ENCODE measurements around the gene CCDC66. TPM values are rescaled to one million over a fixed set of nuclear protein-coding genes. Genes with fewer than 3 reads are reported as not detected.
"Not testable (repeated sequence)": the region's sequence is repeated elsewhere in the genome, so short reads cannot be mapped to it uniquely, and the experiment has no call there.

CCDC66 gene
- polyA plus RNA-seq (ENCODE audit: insufficient read length in 3 of 3), result 10 to 100 TPM; 29.0 to 58.4 (median 47.6) TPM
- long read RNA-seq, donor 1, partial matches to known transcripts, result 5 of 8 reads
- long read RNA-seq, donor 1, other reads (novel, unspliced or antisense), result 0 of 8 reads
- long read RNA-seq, donor 2, partial matches to known transcripts, result 0 of 2 reads
- long read RNA-seq, donor 2, other reads (novel, unspliced or antisense), result 0 of 2 reads
- long read RNA-seq, donor 3, partial matches to known transcripts, result 0 of 3 reads
- long read RNA-seq, donor 3, other reads (novel, unspliced or antisense), result 0 of 3 reads
- long read RNA-seq, donor 4, partial matches to known transcripts, result 0 of 2 reads
- long read RNA-seq, donor 4, other reads (novel, unspliced or antisense), result 0 of 2 reads
- long read RNA-seq, donor 5, partial matches to known transcripts, result 0 of 2 reads
- long read RNA-seq, donor 5, other reads (novel, unspliced or antisense), result 0 of 2 reads
- long read RNA-seq, donor 6, partial matches to known transcripts, result 24 of 27 reads
- long read RNA-seq, donor 6, other reads (novel, unspliced or antisense), result 0 of 27 reads
- long read RNA-seq, donor 7, partial matches to known transcripts, result 0 of 5 reads
- long read RNA-seq, donor 7, other reads (novel, unspliced or antisense), result 0 of 5 reads
- long read RNA-seq, donor 8, partial matches to known transcripts, result 0 of 1 reads
- long read RNA-seq, donor 8, other reads (novel, unspliced or antisense), result 0 of 1 reads
- long read RNA-seq, donor 9, partial matches to known transcripts, result 0 of 3 reads
- long read RNA-seq, donor 9, other reads (novel, unspliced or antisense), result 0 of 3 reads
- long read RNA-seq, donor 10, partial matches to known transcripts, result 0 of 3 reads
- long read RNA-seq, donor 10, other reads (novel, unspliced or antisense), result 0 of 3 reads
- long read RNA-seq, donor 11, partial matches to known transcripts, result 0 of 2 reads
- long read RNA-seq, donor 11, other reads (novel, unspliced or antisense), result 0 of 2 reads
- long read RNA-seq, donor 12, partial matches to known transcripts, result 0 of 6 reads
- long read RNA-seq, donor 12, other reads (novel, unspliced or antisense), result 0 of 6 reads
- long read RNA-seq, donor 13, partial matches to known transcripts, result 0 of 5 reads
- long read RNA-seq, donor 13, other reads (novel, unspliced or antisense), result 0 of 5 reads
- long read RNA-seq, donor 14, result 0 reads
- long read RNA-seq, donor 15, partial matches to known transcripts, result 28 of 31 reads
- long read RNA-seq, donor 15, other reads (novel, unspliced or antisense), result 0 of 31 reads
- long read RNA-seq, donor 16, transcript CCDC66-217 (5 exons, 2,447 nt), result major isoform, 5 of 10 reads
- long read RNA-seq, donor 16, partial matches to known transcripts, result 0 of 10 reads
- long read RNA-seq, donor 16, other reads (novel, unspliced or antisense), result 0 of 10 reads

- peak; percentile 93 for DNase-seq
Measured at GRCh38 chr3:56556908-56557830, at the start of gene CCDC66. Gene CCDC66, plus strand, starts transcription at chr3:56557175. Its CDS starts 68 bp downstream, at chr3:56557243.

GRCh38 chr3:56519641-56520040, 37.3 kb upstream of the CCDC66 start:
- no peak for DNase-seq

- no peak for DNase-seq
Measured at GRCh38 chr3:56522374-56522773, 34.6 kb upstream of the CCDC66 start.

GRCh38 chr3:56525291-56525690, 31.7 kb upstream of the CCDC66 start:
- no peak for DNase-seq

- DNase-seq, result no peak
Measured at GRCh38 chr3:56536735-56537134, 20.2 kb upstream of the CCDC66 start.

GRCh38 chr3:56547486-56547885, 9.5 kb upstream of the CCDC66 start:
- no peak for DNase-seq

- peak; percentile 14 for DNase-seq
Measured at GRCh38 chr3:56557831-56558170, 826 bp downstream of the CCDC66 start.

GRCh38 chr3:56573501-56573900, 16.5 kb downstream of the CCDC66 start:
- DNase-seq, result no peak

- not testable (repeated sequence) for DNase-seq
Measured at GRCh38 chr3:56581941-56582340, 25.0 kb downstream of the CCDC66 start.

GRCh38 chr3:56584275-56584674, 27.3 kb downstream of the CCDC66 start:
- DNase-seq, result not testable (repeated sequence)

GRCh38 chr3:56590814-56591213, 33.8 kb downstream of the CCDC66 start:
- no peak for DNase-seq

GRCh38 chr3:56591262-56591661, 34.3 kb downstream of the CCDC66 start:
- no peak for DNase-seq

GRCh38 chr3:56593455-56594158, 36.6 kb downstream of the CCDC66 start:
- DNase-seq, result no peak

- DNase-seq, result no peak
Measured at GRCh38 chr3:56595975-56596840, 39.2 kb downstream of the CCDC66 start.

GRCh38 chr3:56608479-56608878, 51.5 kb downstream of the CCDC66 start:
- not testable (repeated sequence) for DNase-seq

GRCh38 chr3:56610669-56611335, 53.8 kb downstream of the CCDC66 start:
- no peak for DNase-seq

- DNase-seq, result no peak
Measured at GRCh38 chr3:56611364-56611763, 54.4 kb downstream of the CCDC66 start.

- DNase-seq, result no peak
Measured at GRCh38 chr3:56612146-56612545, 55.2 kb downstream of the CCDC66 start.
